ELF-1 (cell line): Measurements from ENCODE around the gene TCEA3.
A peak's percentile ranks its signal among the peaks of the same experiment; 100 is the strongest.

Experiments used
- DNase-seq: peaks from one replicate; pipeline ENCODE4 v3.0.0-alpha.2; 2016; ENCODE audit warnings: low read depth, low spot score

The TCEA3 gene

GRCh38 chr1:23367791-23368561, 56.6 kb downstream of the TCEA3 start:
- peak; percentile 100 for DNase-seq

DNA sequence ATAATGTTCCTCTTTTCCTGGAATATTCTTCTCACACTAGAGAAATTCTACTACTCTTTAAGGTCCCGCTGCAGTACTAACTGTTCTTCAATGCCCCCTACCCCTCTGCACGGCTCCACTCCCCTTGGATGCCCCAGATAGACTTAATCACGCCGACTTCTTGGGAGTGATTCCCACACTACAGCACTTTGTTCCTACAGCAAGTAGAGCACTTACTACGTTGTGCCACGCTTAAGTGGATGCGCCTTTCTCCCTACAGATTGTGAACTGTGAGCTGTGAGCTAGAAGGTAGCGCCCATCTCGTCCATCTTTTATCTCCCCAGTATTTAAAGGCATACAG, 57.1 kb downstream of the TCEA3 start:
- no peak for DNase-seq

DNA sequence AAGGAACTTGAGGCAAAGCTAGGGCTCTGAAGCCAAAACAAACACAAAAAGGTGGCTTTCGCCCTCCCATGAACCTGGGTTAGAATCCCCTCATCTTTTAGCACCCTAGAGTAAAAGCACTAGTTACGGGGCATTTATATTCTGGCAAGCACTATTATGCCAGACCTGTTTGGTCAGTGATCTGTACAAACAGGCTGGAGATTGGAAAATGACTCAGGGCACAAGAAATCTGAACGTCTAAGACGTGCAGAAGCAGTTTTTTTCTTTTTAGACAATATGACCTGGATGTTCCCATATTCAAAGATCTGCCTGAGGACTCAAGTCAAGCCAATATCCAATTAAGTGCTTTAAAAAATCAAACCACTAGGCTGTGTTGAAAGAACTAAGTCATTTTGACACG, 58.0 kb downstream of the TCEA3 start:
- DNase-seq: no peak

- no peak for DNase-seq
Observed at GRCh38 chr1:23366146-23366545, 58.4 kb downstream of the TCEA3 start.

DNA sequence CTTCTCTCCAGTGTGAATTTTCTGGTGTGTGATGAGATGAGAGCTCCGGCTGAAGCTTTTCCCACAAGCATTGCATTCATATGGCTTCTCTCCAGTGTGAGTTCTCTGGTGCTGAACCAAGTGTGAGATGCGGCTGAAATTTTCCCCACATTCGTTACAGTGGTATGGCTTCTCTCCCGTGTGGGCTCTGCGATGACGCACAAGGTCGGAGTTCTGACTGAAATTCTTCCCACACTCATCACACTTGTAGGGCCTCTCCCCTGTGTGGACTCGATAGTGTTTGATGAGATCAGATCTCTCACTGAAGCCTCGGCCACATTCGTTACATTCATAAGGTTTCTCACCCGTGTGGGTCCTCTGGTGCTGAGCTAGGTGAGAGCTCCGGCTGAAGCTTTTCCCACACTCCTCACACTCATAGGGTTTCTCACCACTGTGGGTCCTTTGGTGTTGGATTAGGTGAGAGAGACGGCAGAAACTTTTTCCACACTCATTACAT, 62.3 kb downstream of the TCEA3 start:
- no peak for DNase-seq

- no peak for DNase-seq
Observed at GRCh38 chr1:23358310-23358875, 66.2 kb downstream of the TCEA3 start.

GRCh38 chr1:23357138-23357908, 67.2 kb downstream of the TCEA3 start:
- DNase-seq: peak; percentile 76

GRCh38 chr1:23356471-23357137, 67.9 kb downstream of the TCEA3 start:
- no peak for DNase-seq

GRCh38 chr1:23354245-23354644, 70.3 kb downstream of the TCEA3 start:
- no peak for DNase-seq

DNA sequence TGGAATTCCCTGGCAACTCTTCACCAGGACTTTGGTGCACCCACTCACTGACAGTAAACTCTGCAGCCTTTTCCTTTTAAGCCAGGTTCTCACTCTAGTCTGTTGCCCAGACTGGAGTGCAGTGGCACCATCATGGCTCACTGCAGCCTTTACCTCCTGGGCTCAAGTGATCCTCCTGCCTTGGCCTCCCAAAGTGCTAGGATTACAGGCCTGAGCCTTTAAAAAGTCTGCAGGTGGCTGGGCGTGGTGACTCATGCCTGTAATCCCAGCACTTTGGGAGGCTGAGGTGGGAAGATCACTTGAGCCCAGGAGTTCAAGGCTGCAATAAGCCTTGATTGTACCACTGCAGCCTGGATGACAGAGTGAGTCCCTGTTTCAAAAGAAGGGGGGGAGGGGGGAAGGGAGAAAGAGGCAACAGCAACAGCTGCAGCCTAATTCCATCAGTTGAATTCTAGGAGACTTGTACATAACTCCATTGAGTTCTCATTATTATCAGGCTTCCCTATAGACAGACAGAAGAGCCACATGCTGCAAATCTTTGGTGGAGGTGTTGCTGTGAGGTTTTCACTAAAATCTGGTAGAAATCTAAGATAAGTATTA, 72.4 kb downstream of the TCEA3 start:
- no peak for DNase-seq

GRCh38 chr1:23345920-23346319, 78.6 kb downstream of the TCEA3 start:
- DNase-seq: no peak

- DNase-seq: peak; percentile 38
Observed at GRCh38 chr1:23344987-23345472, 79.5 kb downstream of the TCEA3 start.

DNA sequence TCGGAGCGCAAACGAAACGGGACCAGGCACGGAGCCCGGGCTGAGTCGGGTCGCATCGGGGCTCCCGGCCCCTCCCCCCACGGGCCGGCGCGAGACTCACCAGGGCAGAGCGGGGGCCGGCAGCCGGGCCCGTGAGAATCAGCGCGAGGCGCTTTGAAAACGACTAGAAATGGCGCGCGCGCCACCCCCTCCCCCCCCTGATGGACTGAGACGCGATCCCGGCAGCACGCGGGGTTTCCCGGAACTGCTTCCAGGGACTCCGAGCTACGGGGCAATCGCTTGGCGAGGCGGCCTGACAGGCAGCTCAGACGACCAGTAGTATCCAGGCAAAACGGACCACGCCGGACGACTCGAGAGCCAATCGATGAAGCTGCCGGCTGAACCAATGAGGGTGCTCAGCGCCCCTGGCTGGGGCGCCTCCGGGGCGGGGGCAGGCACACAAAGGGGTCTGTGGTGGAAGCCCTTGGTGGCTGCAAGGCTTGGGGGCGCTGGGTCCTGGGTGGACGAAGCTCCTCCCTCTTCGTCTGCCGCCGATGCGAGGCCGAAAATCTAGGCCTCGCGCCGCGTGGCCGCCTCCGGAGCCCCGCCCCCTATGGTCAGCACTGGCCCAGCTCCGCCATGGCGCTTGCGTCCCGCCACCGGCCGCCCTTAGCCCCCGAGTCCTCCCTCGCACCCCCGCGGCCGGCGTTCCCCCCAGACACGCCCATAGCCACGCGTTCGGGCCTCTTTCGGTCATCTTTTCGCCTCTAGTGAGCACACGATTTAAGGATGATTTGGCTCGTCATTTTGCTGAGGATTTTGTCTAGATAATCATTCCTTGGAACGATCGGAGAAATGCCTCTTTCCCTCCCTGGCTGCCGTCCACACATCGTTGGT, 80.2 kb downstream of the TCEA3 start, which contains the start of gene HNRNPR:
Gene HNRNPR (minus strand): TSS at position 174 of the 876 bp plus-strand sequence. CDS start 3,276 bp downstream, outside the sequence.
- peak; percentile 100 for DNase-seq

DNA sequence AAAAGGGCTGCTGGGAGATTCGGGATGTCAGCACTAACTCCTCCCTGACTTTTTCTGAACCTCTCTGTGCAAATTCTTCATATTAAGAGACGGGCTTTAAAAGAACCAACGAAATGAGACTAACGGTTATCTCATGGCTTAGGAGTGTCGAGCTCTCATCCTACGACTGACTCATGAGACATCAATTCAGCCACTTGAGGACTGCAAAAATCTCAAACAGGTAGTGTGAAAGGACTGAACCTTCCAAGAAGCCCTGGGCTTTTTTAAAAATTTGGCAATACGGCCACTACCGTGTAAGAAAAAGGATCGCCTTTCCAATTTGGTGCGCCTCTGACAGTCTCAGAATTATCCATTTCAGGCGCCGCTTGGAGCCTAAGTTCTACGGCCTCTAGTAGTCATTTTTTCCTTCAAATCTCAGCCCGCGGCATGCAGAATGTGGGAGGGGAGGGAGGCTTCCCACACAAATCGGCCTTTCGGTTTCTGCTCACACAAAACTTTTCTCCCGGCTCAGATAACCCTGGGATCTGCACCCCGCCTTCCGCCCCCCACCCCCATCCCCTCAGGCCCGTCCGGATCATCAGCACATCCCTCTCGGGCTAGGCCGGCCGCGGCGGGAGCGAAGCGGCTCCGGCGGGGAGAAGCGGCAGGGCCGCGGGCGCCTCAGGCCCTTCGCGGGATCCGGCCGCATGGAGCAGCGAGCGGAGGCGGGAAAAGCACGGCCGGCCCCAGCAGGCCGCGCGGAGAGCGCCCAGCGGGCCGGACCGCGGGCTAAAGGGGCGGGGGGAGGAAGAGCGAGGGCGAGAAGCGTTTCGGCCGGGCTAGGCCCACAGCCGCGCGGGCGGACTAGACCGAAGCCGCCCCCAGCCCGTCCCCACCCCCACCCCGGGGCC, 81.1 kb downstream of the TCEA3 start:
- DNase-seq: peak; percentile 44

DNA sequence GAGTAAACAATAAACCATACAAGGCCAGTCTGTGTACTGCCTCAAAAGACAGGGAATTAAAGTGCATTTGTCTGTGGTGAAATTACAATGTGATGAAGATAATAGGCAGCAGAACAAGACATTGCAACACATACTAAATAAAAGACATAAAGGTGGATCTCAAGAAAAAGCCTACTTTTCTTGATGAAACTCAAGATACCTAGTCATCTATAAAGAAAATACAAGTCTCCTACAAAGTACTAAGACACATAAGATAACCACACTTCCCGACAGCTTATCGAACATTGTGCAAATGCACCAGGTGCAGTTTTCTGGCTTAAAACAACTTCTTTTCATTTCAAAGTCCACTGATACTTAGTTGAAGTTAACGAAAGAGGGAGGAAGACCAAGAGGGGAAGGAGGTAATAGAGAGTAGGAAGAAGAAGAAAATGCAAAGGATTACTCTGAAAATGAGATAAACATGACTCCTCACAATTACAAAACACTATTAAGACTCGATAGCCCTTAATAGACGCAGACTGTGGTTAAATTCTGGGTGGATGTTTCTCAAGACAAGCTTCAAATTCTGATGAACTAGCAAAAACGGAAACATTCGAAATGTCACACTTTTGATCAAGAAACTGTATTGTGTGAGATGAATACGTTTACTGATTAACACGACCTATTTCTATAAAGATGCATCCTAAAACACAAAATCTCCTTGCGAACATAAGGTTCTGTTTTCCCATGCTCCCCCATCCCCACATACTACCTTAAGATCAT, 82.4 kb downstream of the TCEA3 start:
- no peak for DNase-seq

GRCh38 chr1:23339632-23340031, 84.9 kb downstream of the TCEA3 start:
- DNase-seq: no peak

DNA sequence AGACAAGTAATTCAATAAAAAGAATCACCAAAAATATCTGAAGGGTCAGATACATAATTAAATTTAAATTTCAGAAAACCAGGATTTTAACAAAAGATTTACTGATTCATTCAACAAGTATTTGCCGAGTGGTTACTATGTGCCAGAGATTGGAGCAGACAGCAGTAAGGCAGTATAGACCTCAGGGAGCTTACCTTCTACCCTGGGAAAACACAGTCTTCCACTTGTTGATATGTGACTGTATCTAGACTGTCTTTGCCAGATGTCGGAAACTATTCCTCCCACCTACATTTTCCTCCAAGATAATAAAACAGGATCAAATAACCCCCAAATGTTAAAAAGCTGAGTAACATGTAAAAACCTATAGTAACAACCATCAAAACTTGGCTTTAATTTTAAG, 86.7 kb downstream of the TCEA3 start:
- DNase-seq: no peak

GRCh38 chr1:23331713-23332112, 92.8 kb downstream of the TCEA3 start:
- no peak for DNase-seq
